GM18508 (cell line): Measurements from ENCODE around the gene HNRNPH2.

Experiments
- ATAC-seq: cut with Tn5 transposase; IDR thresholded peaks from one replicate; pipeline ENCODE4 v1.9.1; 2021; ENCODE audit warnings: moderate number of reproducible peaks; ENCODE audit not compliant: insufficient read depth, unreplicated experiment

HNRNPH2 gene, protein sequence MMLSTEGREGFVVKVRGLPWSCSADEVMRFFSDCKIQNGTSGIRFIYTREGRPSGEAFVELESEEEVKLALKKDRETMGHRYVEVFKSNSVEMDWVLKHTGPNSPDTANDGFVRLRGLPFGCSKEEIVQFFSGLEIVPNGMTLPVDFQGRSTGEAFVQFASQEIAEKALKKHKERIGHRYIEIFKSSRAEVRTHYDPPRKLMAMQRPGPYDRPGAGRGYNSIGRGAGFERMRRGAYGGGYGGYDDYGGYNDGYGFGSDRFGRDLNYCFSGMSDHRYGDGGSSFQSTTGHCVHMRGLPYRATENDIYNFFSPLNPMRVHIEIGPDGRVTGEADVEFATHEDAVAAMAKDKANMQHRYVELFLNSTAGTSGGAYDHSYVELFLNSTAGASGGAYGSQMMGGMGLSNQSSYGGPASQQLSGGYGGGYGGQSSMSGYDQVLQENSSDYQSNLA

DNA sequence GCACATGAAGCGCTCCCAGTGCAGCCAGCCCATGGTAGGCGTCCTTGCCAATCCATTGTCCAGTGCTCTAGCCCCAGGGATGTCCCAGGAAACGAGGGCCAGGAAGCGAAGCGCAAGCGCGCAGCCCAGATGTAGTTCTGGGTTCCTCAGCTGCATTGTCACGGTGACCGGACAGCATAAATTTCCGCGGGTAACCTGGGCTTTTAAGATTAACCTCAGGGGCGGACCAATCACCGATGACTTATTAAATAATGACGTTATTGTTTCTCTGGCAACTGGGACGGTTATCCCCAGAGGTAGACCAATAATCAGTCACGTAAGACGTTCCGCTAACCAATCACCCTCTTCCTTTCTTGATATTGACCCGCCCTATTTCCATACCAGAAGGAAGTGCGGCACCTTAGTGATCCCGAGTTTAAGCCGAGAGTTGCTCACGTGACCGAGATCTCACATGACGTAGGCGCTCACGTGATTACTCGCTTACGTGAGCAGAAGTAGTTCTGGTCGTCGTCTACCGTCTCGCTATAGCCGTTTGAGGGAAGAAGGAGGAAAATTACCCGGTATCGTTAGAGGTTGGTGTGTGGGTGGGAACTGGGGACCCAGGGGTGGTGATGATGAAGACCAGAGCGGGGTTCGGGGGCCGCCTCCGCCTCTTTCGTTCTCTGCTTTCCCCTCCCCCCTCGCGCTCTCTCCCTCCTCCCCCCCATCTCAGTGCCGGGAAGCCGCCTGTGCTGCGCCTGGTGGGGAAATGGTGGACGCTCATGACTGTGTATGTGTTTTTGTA lies at the start of gene HNRNPH2, which contains the start of gene GLA:
HNRNPH2 (plus strand) TSS at position 475 of the 784 bp plus-strand sequence. CDS start 3,767 bp downstream, outside the sequence.
GLA (minus strand) TSS at position 178 of the 784 bp plus-strand sequence; CDS start at position 156, 22 bp downstream.
- peak; percentile 92 for ATAC-seq

GRCh38 chrX:101359966-101360365 lies 48.1 kb upstream of the HNRNPH2 start:
- ATAC-seq = no peak

DNA sequence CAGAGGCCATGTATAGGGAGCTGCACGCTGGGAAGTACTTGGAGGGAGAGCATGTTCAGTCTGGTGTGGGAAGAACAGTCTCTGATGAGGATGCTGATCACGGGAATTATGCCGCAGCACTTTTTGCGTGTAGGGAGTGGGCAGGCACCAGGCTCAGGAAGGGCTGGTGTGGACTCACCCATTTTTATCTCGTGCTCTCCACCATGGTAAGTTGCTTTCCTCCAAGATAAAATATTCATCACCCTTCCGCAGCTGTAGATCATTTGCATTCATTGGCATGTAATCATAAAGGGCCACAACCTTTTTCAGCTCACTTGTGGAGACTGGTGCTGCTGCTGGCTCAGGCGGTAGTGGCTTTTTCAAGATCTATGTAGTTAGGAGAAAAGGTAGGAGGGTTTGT lies 47.6 kb upstream of the HNRNPH2 start:
- ATAC-seq = no peak

GRCh38 chrX:101362116-101362515 lies 45.9 kb upstream of the HNRNPH2 start:
- no peak for ATAC-seq

DNA sequence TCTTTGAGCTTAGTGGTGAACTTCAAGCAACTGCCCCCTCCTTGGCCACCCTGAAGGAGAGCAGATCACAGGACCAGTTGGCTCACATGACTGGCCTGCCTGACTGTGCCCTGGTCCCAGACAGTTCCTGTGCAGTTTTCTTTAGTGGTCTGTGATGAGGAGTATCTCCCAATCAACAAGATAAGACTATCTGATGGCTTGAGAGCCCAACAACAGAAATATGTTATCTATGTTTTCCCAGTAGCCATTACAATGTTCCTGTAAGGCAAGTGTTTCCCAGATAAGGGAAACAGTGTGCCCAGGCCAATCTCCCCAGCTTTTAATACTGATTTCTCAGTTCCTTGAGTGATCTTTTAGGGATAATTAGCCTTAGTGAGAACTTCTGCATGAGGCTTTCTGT lies 45.3 kb upstream of the HNRNPH2 start:
- no peak for ATAC-seq

GRCh38 chrX:101365301-101365795 lies 42.7 kb upstream of the HNRNPH2 start:
- ATAC-seq = no peak

- ATAC-seq = no peak
Observed at GRCh38 chrX:101368800-101369199, 39.2 kb upstream of the HNRNPH2 start.

GRCh38 chrX:101369687-101370086 lies 38.3 kb upstream of the HNRNPH2 start:
- ATAC-seq = no peak

DNA sequence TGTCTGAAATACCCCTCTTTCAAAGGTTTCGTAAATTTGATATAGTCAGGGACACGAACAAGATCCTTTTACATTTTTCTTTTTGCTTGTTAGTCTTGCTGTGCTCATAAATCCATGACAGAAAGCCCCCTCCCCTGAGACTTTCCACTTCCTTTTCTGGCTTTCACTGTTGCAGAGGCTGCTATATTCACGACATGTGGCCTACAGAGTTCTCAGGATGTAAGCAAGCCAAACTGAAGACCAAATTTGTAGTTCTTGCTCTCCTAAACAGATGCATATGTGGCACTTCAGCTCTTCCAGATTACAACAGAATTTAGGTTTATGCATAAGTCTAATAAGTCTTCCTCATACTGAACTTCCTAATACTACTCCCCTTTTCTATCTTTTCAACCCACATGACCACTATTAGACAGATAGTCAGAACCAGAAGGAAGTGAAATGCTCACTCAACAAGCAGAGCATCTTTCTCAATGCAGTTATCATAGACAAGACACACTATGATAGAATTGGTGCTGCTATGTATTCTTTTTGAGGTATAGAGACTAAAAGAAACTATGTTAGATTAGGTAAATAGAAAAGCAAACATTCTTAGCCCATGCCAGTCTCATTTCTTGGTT lies 37.0 kb upstream of the HNRNPH2 start:
- no peak for ATAC-seq

GRCh38 chrX:101377547-101377946 lies 30.5 kb upstream of the HNRNPH2 start:
- no peak for ATAC-seq

DNA sequence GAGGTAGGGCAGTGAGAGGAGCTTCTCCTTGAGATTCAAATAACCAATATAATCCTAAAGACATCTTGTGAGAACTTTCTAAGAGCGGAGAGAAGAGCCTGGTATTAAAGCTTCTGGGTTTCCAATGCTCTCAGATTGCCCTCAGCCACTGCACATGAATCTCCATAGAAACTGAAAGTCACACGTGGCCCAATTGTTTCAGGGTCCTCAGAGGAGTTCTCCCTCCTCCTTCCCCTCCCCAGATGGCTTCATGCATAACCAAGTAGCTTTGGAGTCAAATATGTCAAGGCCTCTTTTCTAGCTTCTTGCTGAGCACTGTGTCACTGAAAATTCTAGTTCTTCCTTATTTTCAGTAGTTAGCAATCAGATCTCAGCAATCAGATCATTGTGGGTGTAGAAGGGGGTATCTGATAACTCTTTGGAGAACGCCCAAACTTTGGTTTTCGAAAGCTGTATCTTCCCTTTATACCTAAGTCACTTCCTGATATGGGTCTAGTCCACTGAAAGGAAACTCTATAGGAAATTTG lies 24.3 kb upstream of the HNRNPH2 start:
- ATAC-seq = peak; percentile 58

DNA sequence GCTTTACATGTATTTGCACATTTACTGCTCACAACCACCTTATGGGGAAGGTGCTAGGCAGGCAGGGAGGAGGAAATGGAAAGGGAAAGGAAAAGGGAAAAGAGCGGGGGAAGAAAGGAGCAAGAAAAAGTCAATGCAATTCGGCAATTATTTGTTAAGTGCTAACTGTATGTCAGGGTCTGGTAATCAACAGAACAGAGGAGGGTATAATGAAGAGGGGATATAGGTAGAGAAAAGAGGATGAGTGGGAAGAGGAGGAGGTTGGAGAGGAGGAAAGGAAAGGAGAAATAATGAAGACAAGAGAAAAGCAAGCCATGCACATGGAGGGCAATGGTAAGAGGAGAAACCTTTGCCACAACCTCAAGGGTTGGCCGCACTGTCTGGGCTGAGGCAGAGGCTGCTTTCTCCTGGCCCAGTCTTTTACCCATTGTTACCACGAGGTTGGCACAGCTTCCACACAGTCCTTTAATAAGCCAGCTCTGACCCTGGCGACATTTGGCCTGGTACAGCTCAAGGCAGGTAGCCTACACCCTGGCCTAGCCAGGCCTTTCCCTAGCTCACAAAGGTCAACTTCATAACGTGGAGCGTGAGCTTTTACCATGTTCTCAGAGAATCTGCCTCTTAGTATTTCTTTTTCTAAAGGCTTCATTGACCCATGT lies 22.9 kb upstream of the HNRNPH2 start:
- no peak for ATAC-seq

GRCh38 chrX:101385795-101386541 lies 22.1 kb upstream of the HNRNPH2 start, which contains the start of gene BTK:
Gene BTK (minus strand): TSS chrX:101386191. CDS start chrX:101375284, 10,907 bp downstream.
- peak; percentile 55 for ATAC-seq

DNA sequence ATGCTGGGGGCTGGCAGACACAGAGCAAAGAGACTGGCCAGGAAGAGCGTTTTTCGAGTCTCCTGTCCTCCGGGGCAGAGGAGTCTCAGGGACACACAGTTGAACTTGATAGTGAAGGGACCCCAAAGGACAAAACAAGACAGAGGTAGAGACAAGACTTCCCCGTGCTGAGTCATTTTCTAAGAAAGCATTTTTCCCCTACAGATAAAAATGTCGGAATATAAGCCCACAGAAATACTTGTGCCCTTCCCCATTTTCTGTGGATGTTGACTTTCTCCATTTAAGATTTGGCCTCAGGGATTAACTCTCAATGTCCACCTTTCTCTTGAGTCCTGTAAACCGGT lies 21.5 kb upstream of the HNRNPH2 start:
- ATAC-seq = no peak

- ATAC-seq = no peak
Observed at GRCh38 chrX:101388604-101389003, 19.4 kb upstream of the HNRNPH2 start.

DNA sequence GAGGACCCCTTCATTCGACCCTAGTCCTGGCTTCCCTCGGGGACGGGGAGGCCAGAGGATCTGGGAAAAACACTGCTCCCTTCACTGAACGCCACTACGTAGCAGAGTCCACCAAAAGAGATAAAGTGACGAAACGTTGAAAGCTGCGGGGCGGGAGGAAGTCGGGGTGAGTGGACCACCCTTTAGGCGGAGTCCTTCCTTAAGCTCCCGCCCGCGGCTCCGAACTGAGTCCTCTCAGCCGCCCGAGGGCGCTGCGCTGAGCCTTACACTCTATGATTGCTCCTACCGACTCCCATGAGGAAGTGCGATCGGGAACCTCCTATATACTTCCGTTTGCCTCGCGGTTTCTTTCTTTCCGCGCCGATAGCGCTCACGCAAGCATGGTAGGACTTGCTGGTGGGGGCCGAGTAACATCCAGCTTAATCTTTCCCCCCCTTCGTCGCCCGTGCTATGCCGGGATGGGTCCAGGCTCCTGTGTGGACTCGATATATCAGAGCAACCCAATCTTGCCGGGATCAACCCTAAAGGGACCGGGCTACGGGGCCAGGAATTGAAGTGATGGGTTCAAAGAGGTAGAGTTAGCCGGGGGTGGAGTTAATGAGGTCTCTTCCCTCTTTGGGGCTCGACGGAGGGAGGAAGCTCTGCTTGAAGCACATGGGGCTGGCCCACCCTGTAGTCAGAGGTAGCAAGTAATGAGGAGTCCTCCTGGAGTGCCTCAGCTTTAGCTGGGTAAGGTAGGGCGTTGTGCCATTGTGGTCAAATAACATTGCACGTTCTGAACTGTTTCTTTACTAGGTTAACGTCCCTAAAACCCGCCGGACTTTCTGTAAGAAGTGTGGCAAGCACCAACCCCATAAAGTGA lies 17.1 kb upstream of the HNRNPH2 start, which contains the start of gene RPL36A:
RPL36A (plus strand) TSS at position 348 of the 862 bp plus-strand sequence; CDS start at position 381, 33 bp downstream.
- peak; percentile 45 for ATAC-seq

GRCh38 chrX:101391831-101392230 lies 16.2 kb upstream of the HNRNPH2 start:
- ATAC-seq = no peak
